Loucy (cell line): ENCODE measurements around the gene TEX2.

ENCODE experiments used
- H2AFZ ChIP-seq: fragments of 200-600 bp; sonication (generic); 2 replicates; pipeline ENCODE4 v1.6.0; 2016; ENCODE audit warnings: antibody characterized with exemption, mild to moderate bottlenecking, low read length, moderate library complexity
- H3F3A ChIP-seq: fragments of 200-600 bp; 2 replicates; pipeline ENCODE4 v1.6.0; 2016; ENCODE audit warnings: antibody characterized with exemption, low read depth, mild to moderate bottlenecking
- H3K27me3 ChIP-seq: fragments of 200-600 bp; sonication (generic); 2 replicates; pipeline ENCODE4 v1.6.1; 2014; ENCODE audit warnings: low read length, mild to moderate bottlenecking; ENCODE audit not compliant: insufficient read depth, poor library complexity, severe bottlenecking
- H3K36me3 ChIP-seq: fragments of 200-600 bp; sonication (generic); 2 replicates; pipeline ENCODE4 v1.6.1; 2016; ENCODE audit warnings: low read length; ENCODE audit not compliant: insufficient read depth
- H3K4me1 ChIP-seq: fragments of 200-600 bp; sonication (generic); 2 replicates; pipeline ENCODE4 v1.5.1; 2014; ENCODE audit warnings: low read length, mild to moderate bottlenecking; ENCODE audit not compliant: insufficient read depth, poor library complexity, severe bottlenecking
- H3K4me2 ChIP-seq: fragments of 200-600 bp; sonication (generic); 2 replicates; pipeline ENCODE4 v1.6.0; 2014; ENCODE audit warnings: antibody characterized with exemption, low read length, low read depth, mild to moderate bottlenecking; ENCODE audit not compliant: poor library complexity, severe bottlenecking
- H3K4me3 ChIP-seq: fragments of 200-600 bp; sonication (generic); 2 replicates; pipeline ENCODE4 v1.5.1; 2014; ENCODE audit warnings: low read length, mild to moderate bottlenecking, mixed read lengths; ENCODE audit not compliant: poor library complexity, severe bottlenecking
- H3K79me2 ChIP-seq: fragments of 200-600 bp; sonication (generic); 2 replicates; pipeline ENCODE4 v1.6.1; 2014; ENCODE audit warnings: low read length; ENCODE audit not compliant: insufficient read depth
- H3K9ac ChIP-seq: fragments of 200-600 bp; sonication (generic); 2 replicates; pipeline ENCODE4 v1.6.0; 2014; ENCODE audit warnings: mild to moderate bottlenecking, low read depth, low read length, moderate library complexity; ENCODE audit not compliant: poor library complexity, severe bottlenecking
- H3K9me2 ChIP-seq: fragments of 200-600 bp; sonication (generic); replicated peaks from 2 replicates; pipeline ENCODE4 v1.6.1; 2016; ENCODE audit warnings: low read depth, low read length, mixed read lengths
- H3K9me3 ChIP-seq: fragments of 200-600 bp; sonication (generic); 2 replicates; pipeline ENCODE4 v1.6.1; 2014; ENCODE audit warnings: mild to moderate bottlenecking, antibody characterized with exemption, low read length, low read depth; ENCODE audit not compliant: insufficient read depth
- H4K20me1 ChIP-seq: fragments of 200-600 bp; sonication (generic); 2 replicates; pipeline ENCODE4 v1.6.0; 2014; ENCODE audit warnings: antibody characterized with exemption, low read length, mild to moderate bottlenecking; ENCODE audit not compliant: insufficient read depth, poor library complexity, severe bottlenecking
- EZH2phosphoT487 ChIP-seq: fragments of 200-600 bp; IDR thresholded peaks from 2 replicates; pipeline ENCODE4 v1.6.1; 2018; ENCODE audit warnings: antibody characterized with exemption, mild to moderate bottlenecking, moderate library complexity, borderline replicate concordance
- TF ChIP-seq, protein P1 (sequence below): fragments of 200-600 bp; sonication (generic); conservative IDR thresholded peaks from 2 replicates; pipeline ENCODE4 v1.5.1; 2014; ENCODE audit warnings: mild to moderate bottlenecking, antibody characterized with exemption, low read length

Gene TEX2

DNA sequence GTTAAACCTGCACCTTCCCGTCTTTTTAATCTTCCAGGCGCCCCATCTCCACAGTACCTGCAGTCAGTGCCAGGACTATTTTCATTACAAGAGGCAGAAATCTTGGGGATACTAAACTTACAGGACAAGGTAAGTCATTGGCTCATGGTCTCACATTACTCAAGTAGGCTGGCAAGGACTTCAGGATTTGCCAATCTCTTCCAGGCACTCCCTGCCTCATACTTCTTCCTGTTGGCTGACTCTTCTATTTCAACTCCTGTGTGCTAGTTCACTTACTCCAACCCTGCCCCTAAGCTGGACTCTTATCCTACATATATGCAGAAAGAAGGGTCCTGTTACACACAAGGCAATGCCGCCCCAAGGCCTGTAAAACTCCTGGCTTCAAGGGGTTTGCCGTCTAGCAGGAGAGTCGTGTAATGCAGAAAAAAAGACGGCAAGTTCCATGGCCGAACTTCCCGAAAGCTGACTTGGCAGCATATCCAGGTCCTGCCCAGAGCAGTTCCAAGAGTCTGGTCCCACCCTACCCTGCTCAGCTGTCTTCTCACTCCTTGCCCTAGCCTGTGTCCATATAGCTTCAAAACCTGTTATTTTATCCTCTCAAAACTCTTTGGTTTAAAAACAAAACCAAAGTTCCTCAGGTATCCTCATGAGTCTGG is 147.9 kb downstream of the TEX2 start:
- Histone ChIP-seq H3K4me2 (no peak overlapping the region), H3K27me3 (no peaks in the 10 kb centered on the region), H3K79me2 (no peaks in the 10 kb centered on the region), H4K20me1 (no peaks in the 10 kb centered on the region), H3K36me3 (no peaks in the 10 kb centered on the region), H3K4me1 (peaks cover 26% of the 10 kb centered on the region), H2AFZ (no peak overlapping the region), H3K9me2 (no peaks in the 10 kb centered on the region), H3K9me3 (no peaks in the 10 kb centered on the region), H3F3A (no peaks in the 10 kb centered on the region), H3K9ac (no peak overlapping the region), H3K4me3 (no peak overlapping the region)
- TF ChIP-seq EZH2phosphoT487: no peak
- TF ChIP-seq, protein P1, sequence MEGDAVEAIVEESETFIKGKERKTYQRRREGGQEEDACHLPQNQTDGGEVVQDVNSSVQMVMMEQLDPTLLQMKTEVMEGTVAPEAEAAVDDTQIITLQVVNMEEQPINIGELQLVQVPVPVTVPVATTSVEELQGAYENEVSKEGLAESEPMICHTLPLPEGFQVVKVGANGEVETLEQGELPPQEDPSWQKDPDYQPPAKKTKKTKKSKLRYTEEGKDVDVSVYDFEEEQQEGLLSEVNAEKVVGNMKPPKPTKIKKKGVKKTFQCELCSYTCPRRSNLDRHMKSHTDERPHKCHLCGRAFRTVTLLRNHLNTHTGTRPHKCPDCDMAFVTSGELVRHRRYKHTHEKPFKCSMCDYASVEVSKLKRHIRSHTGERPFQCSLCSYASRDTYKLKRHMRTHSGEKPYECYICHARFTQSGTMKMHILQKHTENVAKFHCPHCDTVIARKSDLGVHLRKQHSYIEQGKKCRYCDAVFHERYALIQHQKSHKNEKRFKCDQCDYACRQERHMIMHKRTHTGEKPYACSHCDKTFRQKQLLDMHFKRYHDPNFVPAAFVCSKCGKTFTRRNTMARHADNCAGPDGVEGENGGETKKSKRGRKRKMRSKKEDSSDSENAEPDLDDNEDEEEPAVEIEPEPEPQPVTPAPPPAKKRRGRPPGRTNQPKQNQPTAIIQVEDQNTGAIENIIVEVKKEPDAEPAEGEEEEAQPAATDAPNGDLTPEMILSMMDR: no peak

DNA sequence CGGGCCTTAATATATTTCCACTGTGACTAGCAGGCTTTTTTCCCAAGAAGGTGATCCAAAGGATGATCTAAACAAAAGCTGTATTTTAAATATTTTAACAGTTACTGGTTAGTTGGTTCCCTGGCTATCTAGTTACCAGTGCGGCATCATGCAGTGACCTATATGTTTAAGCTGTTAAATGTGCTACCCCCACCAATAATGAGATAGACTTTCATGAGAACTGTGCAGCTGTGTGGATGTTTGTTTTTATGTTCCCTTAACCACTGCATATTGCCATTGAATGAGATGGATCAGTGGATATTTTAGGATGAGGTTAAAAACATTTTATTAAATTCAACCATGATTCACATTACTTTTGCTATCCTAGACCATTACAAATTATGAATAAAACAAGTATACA is 150.1 kb downstream of the TEX2 start:
- no peak overlapping the region for H3K4me3 ChIP-seq
- no peaks in the 10 kb centered on the region for H4K20me1 ChIP-seq

DNA sequence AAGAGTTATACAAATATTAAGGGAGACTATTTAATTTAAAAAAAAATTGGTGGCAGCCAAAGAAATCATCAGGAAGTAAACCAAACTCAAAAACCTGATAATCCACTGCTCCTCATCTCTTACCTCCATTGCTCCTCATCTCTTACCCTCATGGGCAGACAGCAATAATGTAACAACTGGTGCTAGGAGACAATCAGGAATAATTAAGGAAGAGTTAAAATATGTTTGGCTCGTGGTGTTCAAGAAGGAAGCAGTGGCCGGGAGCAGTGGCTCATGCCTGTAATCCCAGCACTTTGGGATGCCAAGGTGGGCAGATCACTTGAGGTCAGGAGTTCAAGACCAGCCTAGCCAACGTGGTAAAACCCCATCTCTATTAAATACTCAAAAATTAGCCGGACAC is 151.2 kb downstream of the TEX2 start:
- Histone ChIP-seq H3K36me3 (no peaks in the 10 kb centered on the region), H4K20me1 (no peaks in the 10 kb centered on the region), H3K27me3 (no peaks in the 10 kb centered on the region), H3K4me2 (no peak overlapping the region), H3K4me1 (peaks cover 37% of the 10 kb centered on the region), H3K9me3 (no peaks in the 10 kb centered on the region), H2AFZ (no peak overlapping the region), H3K9ac (no peak overlapping the region), H3K9me2 (no peaks in the 10 kb centered on the region), H3F3A (no peaks in the 10 kb centered on the region), H3K79me2 (no peaks in the 10 kb centered on the region), H3K4me3 (no peak overlapping the region)
- TF ChIP-seq EZH2phosphoT487: no peak

More for the DNA sequence above, 150.1 kb downstream of the TEX2 start:
- H3K27me3 ChIP-seq: no peaks in the 10 kb centered on the region
- no peak overlapping the region for H3K9ac ChIP-seq
- H3K9me3 ChIP-seq: no peaks in the 10 kb centered on the region
- no peaks in the 10 kb centered on the region for H3K36me3 ChIP-seq
- peaks cover 26% of the 10 kb centered on the region for H3K4me1 ChIP-seq
- H2AFZ ChIP-seq: no peak overlapping the region
- H3K4me2 ChIP-seq: no peak overlapping the region
- no peaks in the 10 kb centered on the region for H3K9me2 ChIP-seq
- no peaks in the 10 kb centered on the region for H3K79me2 ChIP-seq
- no peaks in the 10 kb centered on the region for H3F3A ChIP-seq
- no peak for TF ChIP-seq EZH2phosphoT487
- TF ChIP-seq, protein P1: no peak
